D721Med (cell line): Measurements from ENCODE around the gene KIF1B.
"Not testable (repeated sequence)": the region's sequence is repeated elsewhere in the genome, so short reads cannot be mapped to it uniquely, and the experiment has no call there.

Source experiments
- DNase-seq: peaks from one replicate; pipeline ENCODE4 v3.0.0; 2011; ENCODE audit warnings: low spot score; ENCODE audit not compliant: insufficient read length
- FAIRE-seq: peaks from 2 replicates; lab custom pipeline; 2011; peaks lifted over from hg19 to GRCh38; lab: Jason Lieb, UNC
- CTCF ChIP-seq: IDR thresholded peaks from 2 replicates; pipeline ENCODE4 v1.5.1; 2012; ENCODE audit warnings: mild to moderate bottlenecking, control low read depth; ENCODE audit not compliant: insufficient read depth; ENCODE audit errors: missing control alignments

KIF1B gene

GRCh38 chr1:10195570-10195969 is 14.8 kb upstream of the KIF1B start:
- FAIRE-seq (no peak), DNase-seq (no peak)
- TF ChIP-seq CTCF = no peak

- FAIRE-seq (no peak), DNase-seq (no peak)
- TF ChIP-seq CTCF = no peak
Measured at GRCh38 chr1:10196976-10197375, 13.4 kb upstream of the KIF1B start.

GRCh38 chr1:10200620-10201019 is 9.8 kb upstream of the KIF1B start:
- DNase-seq (no peak), FAIRE-seq (no peak)
- no peak for TF ChIP-seq CTCF

GRCh38 chr1:10204003-10204642 is 6.2 kb upstream of the KIF1B start:
- DNase-seq = no peak
- no peak for TF ChIP-seq CTCF
- FAIRE-seq = no peak

DNA sequence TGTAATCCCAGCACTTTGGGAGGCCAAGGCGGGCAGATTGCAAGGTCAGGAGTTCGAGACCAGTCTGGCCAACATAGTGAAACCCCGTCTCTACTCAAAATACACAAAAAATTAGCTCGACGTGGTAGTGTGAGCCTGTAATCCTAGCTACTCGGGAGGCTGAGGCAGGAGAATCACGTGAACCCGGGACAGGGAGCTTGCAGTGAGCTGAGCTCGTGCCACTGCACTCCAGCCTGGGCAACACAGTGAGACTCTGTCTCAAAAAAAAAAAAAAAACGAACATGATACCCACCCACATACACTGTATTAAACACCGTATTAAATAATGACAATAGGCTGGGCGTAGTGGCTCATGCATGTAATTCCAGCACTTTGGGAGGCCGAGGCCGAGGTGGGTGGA is 5.2 kb upstream of the KIF1B start:
- FAIRE-seq, DNase-seq: not testable (repeated sequence)

DNA sequence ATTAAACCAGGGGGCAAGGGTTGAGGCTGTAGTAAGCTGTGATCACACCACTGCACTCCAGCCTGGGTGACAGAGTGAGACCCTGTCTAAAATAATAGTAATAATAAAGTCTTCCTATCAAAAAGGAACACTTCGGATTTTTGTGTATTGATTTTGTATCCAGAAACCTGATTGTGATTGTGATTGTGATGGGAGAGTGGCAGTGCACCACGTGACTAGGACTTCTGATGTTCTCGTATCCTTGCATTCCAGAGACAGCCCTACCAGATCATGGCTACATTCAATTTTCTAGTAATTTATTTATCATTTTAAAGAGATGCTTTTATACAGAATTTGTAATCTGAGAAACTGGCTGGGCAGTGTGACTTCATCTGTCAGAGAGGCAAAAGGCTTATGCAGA is 2.6 kb upstream of the KIF1B start:
- no peak for FAIRE-seq
- no peak for DNase-seq
- TF ChIP-seq CTCF = no peak

DNA sequence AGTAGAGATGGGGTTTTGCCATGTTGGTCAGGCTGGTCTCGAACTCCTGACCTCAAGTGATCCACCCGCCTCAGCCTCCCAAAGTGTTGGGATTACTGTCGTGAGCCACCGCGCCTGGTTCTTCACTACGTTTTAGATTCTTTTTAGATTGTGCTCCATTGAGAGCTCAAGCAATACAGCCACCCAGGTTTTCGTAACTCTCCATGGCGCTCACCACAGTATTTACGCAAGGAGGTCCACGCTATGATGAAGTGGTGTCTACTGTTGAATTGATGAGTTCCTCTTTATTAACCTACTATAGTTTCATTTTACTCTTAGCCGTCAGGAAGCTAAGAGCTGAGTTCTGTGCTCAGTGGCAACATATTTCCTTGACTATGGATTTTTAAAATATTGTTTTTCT is 1.8 kb upstream of the KIF1B start:
- FAIRE-seq = no peak
- DNase-seq = no peak
- TF ChIP-seq CTCF = no peak

- DNase-seq (no peak), FAIRE-seq (no peak)
- no peak for TF ChIP-seq CTCF
Measured at GRCh38 chr1:10209590-10209904, 823 bp upstream of the KIF1B start.
